ENCODE data around the gene TDRD10.
"Not testable (repeated sequence)": the region's sequence is repeated elsewhere in the genome, so short reads cannot be mapped to it uniquely, and the experiment has no call there.

Gene TDRD10

GRCh38 chr1:154514066-154514553 lies 12.1 kb downstream of the TDRD10 start:
- no peak for DNase-seq (ENCODE audit: low spot score)

- no peak for DNase-seq (ENCODE audit: low spot score)
These were observed 15.6 kb downstream of the TDRD10 start for GRCh38 chr1:154517661-154518060.

GRCh38 chr1:154519591-154519991 lies 17.6 kb downstream of the TDRD10 start:
- no peak for DNase-seq (ENCODE audit: low spot score)

- no peak for DNase-seq (ENCODE audit: low spot score)
These were observed 18.3 kb downstream of the TDRD10 start for GRCh38 chr1:154520333-154520732.

- DNase-seq (ENCODE audit: low spot score), result no peak
These were observed 19.7 kb downstream of the TDRD10 start for GRCh38 chr1:154521695-154522094.

- DNase-seq (ENCODE audit: low spot score), result no peak
These were observed 22.9 kb downstream of the TDRD10 start for GRCh38 chr1:154524881-154525280.

GRCh38 chr1:154527192-154527591 lies 25.2 kb downstream of the TDRD10 start:
- no peak for DNase-seq (ENCODE audit: low spot score)

GRCh38 chr1:154529308-154529707 lies 27.3 kb downstream of the TDRD10 start:
- no peak for DNase-seq (ENCODE audit: low spot score)

- not testable (repeated sequence) for DNase-seq (ENCODE audit: low spot score)
These were observed 29.9 kb downstream of the TDRD10 start for GRCh38 chr1:154531950-154532349.

GRCh38 chr1:154533952-154534844 lies 32.2 kb downstream of the TDRD10 start:
- DNase-seq (ENCODE audit: low spot score), result no peak

- DNase-seq (ENCODE audit: low spot score), result no peak
These were observed 34.6 kb downstream of the TDRD10 start for GRCh38 chr1:154536570-154536969.

- no peak for DNase-seq (ENCODE audit: low spot score)
These were observed 37.8 kb downstream of the TDRD10 start for GRCh38 chr1:154539486-154540483.

GRCh38 chr1:154541231-154541630 lies 39.2 kb downstream of the TDRD10 start:
- DNase-seq (ENCODE audit: low spot score), result no peak

GRCh38 chr1:154546264-154547063 lies 44.4 kb downstream of the TDRD10 start:
- peak; percentile 56 for DNase-seq (ENCODE audit: low spot score)

- no peak for DNase-seq (ENCODE audit: low spot score)
These were observed 45.2 kb downstream of the TDRD10 start for GRCh38 chr1:154547105-154547732.

- DNase-seq (ENCODE audit: low spot score), result no peak
These were observed 46.0 kb downstream of the TDRD10 start for GRCh38 chr1:154548028-154548427.

GRCh38 chr1:154549202-154549770 lies 47.3 kb downstream of the TDRD10 start:
- no peak for DNase-seq (ENCODE audit: low spot score)

- no peak for DNase-seq (ENCODE audit: low spot score)
These were observed 48.1 kb downstream of the TDRD10 start for GRCh38 chr1:154550070-154550469.

GRCh38 chr1:154550657-154551056 lies 48.6 kb downstream of the TDRD10 start:
- DNase-seq (ENCODE audit: low spot score), result no peak

- no peak for DNase-seq (ENCODE audit: low spot score)
These were observed 49.5 kb downstream of the TDRD10 start for GRCh38 chr1:154551474-154551873.

- no peak for DNase-seq (ENCODE audit: low spot score)
These were observed 50.0 kb downstream of the TDRD10 start for GRCh38 chr1:154552036-154552435.
